Measurements from ENCODE around the gene TMEM100.

Gene TMEM100

GRCh38 chr17:55743103-55743679 lies 20.5 kb upstream of the TMEM100 start:
- no peak for DNase-seq

DNA sequence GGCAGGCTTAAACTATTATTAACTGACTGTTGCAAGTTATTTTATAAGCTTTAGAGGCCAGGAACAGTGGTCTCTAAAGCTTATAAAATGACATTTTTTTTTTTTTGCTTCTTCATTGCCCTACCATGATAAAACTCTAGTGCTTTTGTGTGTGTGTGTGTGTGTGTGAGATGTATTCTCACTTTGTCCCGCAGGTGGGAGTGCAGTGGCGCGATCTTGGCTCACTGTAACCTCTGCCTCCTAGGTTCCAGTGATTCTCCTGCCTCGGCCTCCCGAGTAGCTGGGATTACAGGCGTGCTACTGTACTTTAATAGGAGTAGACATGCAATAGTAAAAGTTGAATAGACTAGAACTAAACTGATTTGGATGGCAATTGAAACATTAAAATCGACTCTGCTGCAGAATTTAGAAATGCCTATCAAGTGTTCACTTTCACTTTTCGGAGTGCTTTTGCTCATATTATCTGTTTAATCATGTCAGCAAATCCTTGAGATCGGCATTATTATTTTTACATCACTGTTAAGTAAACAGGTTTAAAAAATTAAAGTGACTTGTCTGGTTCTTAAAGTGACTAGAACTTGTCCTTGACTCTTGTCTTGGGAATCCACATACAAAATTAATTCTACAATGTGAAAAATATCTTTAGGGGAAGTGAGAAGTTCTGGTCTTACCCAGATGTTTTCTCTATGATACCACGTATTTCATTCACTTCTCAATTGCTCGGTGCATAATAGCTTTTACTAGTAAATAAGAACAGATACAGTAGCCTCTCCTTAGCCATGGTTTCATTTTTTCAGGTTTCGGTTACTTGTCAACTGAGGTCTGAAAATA lies 19.8 kb upstream of the TMEM100 start:
- no peak for DNase-seq

DNA sequence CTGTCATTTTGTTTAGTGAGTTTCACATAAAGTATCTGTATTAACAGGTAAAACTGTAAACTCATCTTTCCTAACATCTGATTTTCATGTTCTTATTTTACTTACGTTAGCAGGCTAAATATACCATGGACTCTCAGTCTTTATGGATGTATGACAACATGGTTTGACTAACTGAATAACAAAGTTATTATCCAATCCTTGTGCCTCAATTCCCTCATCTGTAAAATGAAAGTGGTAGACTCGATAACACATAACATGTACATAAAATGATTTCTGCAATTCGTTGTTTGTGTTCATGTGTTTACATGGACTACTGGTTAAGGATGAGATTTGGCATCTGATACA lies 18.7 kb upstream of the TMEM100 start:
- no peak for DNase-seq

DNA sequence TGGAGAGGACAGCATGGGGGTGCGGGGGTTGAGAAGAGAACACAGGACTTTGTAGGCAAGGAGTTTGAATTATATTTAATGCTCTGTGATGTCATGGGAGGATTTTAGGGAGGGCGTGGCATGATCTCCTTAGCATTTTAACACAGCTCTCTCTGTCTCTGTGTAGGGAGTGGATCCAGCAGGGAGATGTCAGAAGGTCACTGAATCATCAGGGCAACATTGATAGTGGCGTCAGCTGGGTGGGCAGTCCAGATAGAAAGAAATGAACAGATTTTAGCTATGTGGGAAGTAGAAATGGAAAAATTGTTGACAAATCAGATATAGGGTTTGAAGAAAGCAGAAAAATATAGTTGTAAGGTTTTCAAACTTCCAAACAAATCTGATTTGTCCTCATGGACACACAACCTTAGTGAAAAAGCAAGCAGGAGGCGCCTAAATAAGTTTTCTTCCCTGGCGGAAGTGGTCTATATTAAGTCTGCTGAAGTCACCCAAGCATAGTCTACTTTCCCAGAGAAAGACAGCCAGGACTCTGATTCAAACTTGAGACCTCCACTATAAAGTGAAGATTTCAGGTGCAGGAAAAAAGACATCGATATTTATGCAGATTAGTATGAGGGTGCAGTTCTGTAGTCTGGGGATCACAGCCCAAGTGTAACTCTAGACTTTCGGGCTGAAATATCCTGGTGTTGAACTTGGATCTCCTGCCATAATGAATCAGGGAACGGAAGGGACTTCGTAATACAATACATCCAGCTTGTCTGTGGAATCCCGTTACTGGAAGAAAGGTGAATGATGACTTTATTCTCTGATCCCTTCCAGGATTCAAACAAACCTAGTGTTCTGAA lies 18.1 kb upstream of the TMEM100 start:
- no peak for DNase-seq

GRCh38 chr17:55737976-55738501 lies 15.4 kb upstream of the TMEM100 start:
- no peak for DNase-seq

- no peak for DNase-seq
Observed at GRCh38 chr17:55735731-55736405, 13.2 kb upstream of the TMEM100 start.

DNA sequence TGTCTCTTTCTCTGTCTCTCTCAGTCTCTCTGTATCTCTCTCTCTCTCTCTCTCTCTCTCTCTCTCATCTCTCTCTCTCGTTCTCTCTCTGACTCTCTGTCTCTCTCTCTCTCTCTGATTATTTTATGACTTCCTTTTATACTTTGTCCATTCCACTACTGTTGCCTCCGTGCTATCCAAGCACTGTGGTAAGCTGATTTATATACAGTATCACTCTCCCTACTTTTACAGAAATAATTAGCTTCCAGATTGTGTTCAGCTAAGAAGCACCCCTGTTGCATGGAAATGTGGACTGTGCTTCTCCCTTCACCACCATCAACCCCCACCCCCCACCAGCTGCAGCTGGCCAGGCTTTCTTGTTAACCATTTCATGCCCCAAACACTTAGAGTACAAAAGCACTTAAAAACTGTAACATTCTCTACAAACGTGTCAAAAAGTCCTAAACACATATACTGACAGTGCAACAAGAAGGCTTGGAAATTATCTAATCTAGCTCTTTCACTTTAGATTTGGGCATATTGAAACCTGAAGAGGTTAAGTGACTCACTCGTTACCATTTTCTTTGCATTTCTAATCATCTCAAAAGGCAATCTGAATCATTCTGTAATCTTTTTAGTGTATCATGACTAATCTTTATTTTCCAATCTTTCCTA lies 11.6 kb upstream of the TMEM100 start:
- DNase-seq: no peak

DNA sequence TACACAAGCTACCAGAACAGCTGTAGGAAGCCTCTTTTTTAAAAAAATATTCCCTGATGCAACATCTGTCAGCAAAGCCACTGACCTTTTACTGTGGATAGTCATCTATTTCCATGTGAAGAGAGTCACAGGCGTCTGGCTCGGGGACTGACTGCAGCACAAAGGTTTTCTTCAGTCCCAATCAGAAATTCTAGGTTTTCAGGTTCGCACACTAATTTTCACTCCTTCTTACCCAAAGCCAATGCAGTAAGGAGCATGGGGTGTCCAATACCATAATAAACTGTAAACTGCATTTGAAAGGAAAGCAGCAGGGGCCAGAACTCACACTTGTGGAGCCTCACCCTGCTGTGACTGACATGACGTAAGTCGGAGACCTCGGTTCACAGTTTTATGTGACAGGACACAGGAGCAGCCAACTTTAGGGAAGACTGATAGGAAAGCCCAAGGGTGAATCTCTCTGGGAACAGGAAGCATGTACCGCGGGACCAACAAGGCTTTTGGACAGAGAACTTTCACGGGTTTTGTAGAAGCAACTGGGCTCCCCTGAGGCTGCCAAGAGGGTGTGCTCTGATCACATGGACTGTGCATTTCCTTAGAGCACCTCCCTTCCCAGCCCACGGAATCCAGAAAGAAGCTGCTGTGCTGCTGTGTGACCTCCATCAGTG lies 9.1 kb upstream of the TMEM100 start:
- no peak for DNase-seq

DNA sequence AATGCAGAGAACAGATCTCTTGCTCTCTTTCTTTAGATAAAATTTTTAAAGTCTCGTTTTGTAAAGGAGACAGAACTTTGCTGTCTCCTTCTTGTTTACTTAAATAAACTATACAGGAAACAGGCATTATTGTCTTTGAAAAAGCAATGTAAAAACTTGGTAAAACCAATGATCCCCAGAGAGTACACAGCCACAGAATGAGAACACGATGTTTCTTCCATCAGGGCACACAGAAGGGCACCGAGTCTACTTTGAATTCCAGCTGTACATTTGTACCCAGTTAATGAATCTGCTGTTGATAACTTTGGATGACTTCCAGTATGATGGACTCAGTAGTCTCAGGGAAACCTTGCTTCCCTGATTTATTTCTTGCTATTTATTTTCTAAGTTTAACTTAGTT lies 8.1 kb upstream of the TMEM100 start:
- DNase-seq: no peak

GRCh38 chr17:55730380-55730779 lies 7.7 kb upstream of the TMEM100 start:
- no peak for DNase-seq

- no peak for DNase-seq
Observed at GRCh38 chr17:55729484-55729883, 6.8 kb upstream of the TMEM100 start.

GRCh38 chr17:55728833-55729232 lies 6.2 kb upstream of the TMEM100 start:
- no peak for DNase-seq

DNA sequence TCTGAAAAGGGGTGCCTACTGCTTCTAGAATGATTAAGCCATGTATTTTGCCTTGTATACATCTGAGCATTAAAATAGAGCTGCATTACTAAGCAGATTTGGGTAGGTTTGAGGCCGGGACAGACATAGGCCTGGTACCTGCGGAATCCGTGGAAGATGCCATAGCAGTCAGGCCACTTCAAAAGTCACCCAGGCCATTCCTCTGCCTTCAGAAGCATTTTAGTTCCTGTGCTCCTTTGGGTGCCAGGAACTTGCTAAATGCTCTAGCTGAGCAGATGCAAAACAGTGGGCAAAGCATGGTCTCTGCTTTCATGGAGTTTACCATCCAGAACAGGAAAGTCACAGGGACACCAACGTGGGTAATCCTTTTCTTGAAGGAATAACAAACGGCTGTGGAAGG lies 5.7 kb upstream of the TMEM100 start:
- DNase-seq: no peak

GRCh38 chr17:55727920-55728319 lies 5.3 kb upstream of the TMEM100 start:
- no peak for DNase-seq

GRCh38 chr17:55727275-55727674 lies 4.6 kb upstream of the TMEM100 start:
- no peak for DNase-seq

DNA sequence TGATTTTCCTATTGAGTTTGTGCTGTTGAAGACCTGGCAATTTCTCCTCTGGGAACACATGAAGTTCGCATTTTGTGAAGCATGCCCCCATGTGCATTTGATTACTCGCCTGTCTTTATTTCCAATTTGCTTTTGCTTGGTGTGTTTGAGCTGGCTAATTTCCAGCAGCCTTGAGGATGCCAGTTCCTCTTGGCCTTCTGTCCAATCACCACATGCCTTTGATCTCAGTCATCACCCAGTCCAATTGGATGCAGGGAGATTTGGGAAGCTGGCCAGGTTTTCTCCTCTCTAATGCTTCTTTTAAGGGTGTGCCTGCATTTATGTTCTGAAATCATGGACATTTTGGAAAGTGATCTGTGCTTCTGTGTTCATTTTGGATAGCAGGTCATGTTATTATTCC lies 3.8 kb upstream of the TMEM100 start:
- DNase-seq: no peak

GRCh38 chr17:55723488-55723848 lies 804 bp upstream of the TMEM100 start:
- DNase-seq: no peak

GRCh38 chr17:55722016-55722736 lies 488 bp downstream of the TMEM100 start:
- DNase-seq: no peak

DNA sequence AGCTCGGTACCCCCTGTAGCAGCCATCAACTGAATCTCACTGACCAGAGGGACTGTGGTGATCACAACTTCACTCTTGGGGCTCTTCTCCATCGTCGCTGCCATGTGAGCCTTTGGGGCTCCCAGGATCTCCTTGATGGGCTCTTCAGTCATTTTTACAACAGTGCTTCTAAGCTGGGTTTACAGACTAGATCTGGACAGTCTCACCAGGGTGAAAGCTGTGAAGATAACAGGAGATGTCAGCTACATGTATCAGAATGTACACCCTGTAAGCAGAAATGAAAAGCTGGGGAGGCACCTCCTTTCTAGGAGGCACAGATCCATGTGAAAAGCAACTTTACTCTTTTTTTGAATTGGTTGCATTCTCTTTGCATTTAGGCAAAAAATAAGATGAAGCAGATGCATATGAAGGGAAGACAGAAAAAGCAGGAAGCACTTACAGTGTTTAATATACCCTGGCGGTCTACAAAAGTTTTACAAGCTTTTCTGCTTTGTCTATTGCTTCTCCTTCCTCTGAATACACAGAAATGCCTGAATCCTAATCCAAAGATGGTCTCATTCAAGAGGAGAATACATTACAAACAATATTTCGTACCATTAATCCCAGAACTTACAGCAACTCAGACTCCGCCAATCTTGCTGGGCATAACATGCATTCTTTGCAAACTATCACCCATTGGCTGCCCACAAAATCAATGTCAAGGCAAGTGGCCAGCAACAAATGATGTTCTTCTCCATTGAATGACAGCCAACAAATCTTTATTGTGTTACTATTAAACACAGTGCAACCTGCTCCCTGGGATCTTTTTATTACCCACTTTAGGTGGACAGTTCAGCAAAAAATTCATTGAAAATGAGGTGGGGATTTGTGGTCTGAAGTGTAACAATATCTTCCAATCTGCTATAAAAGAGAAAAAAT lies 1.5 kb downstream of the TMEM100 start:
- DNase-seq: no peak
